HCT116 (cell line): ENCODE data around the gene C12orf43. TPM values are rescaled to one million over a fixed set of nuclear protein-coding genes. Genes with fewer than 3 reads are reported as not detected.

Experiments used
- ATAC-seq: fragments of 200-7000 bp; cut with Tn5 transposase; 2 replicates; pipeline ENCODE4 v1.9.1; 2020; ENCODE audit warnings: mild to moderate bottlenecking, moderate library complexity
- BruUV-seq: library from RNA; stranded (reverse); fragments of 400-500 nt; replicated peaks from 2 replicates; lab custom pipeline; 2021; lab: Mats Ljungman, UMichigan
- CTCF ChIA-PET: fragments of 300-600 bp; sonication (Branson Sonifier 250); formaldehyde crosslinking; loops from one replicate; lab custom pipeline; 2021; ENCODE audit warnings: antibody characterized with exemption; lab: Charles Lee
- POLR2A ChIA-PET: fragments of 300-600, 350-600 bp; sonication (Branson Sonifier 250); formaldehyde crosslinking; loops from one replicate; lab custom pipeline; 2021; ENCODE audit warnings: antibody characterized with exemption; lab: Charles Lee
- RAD21 ChIA-PET, 2 experiments: fragments of 300-600 bp; sonication (Branson Sonifier 250); formaldehyde crosslinking; loops; one replicate each; lab custom pipeline; 2023; ENCODE audit warnings: low total read pairs in 2 of 2; ENCODE audit not compliant: uncharacterized antibody in 2 of 2, unreplicated experiment in 2 of 2, low non-redundant PET in 1 of 2; lab: Charles Lee
- DNase-seq: peaks from one replicate; pipeline ENCODE4 v3.0.0-alpha.2; 2010; ENCODE audit warnings: low read depth, low spot score
- H2AFZ ChIP-seq: fragments of 200-600 bp; shearing (Covaris generic), sonication (generic); 2 replicates; pipeline ENCODE4 v1.6.1; 2017; ENCODE audit warnings: low read depth, mixed run types, mixed read lengths, antibody characterized with exemption, low read length; ENCODE audit not compliant: poor library complexity, severe bottlenecking
- H3K27ac ChIP-seq: 2 replicates; pipeline ENCODE4 v1.5.1; 2012; ENCODE audit warnings: low read depth, low read length
- H3K27me3 ChIP-seq: fragments of 200-600 bp; sonication (generic); 2 replicates; pipeline ENCODE4 v1.6.1; 2016; ENCODE audit warnings: mixed run types, low read length, mixed read lengths; ENCODE audit not compliant: insufficient read depth
- H3K36me3 ChIP-seq, 2 experiments: fragments of 200-500 bp in 1 of 2; fragments of 200-600 bp in 1 of 2; sonication (Bioruptor generic) in 1 of 2; sonication (generic) in 1 of 2; 2 replicates each; pipeline versions ENCODE4 v1.5.1 to v1.6.1; 2014 to 2016; ENCODE audit warnings: low read length in 2 of 2, inconsistent platforms in 1 of 2, mixed read lengths in 1 of 2, mixed run types in 1 of 2; ENCODE audit not compliant: insufficient read depth in 2 of 2, control insufficient read depth in 1 of 2
- H3K4me1 ChIP-seq, 2 experiments: fragments of 200-600 bp in 1 of 2; sonication (generic) in 1 of 2; 2 replicates each; pipeline versions ENCODE4 v1.5.1 to v1.6.1; 2012 to 2017; ENCODE audit warnings: low read length in 2 of 2, inconsistent platforms in 1 of 2, mild to moderate bottlenecking in 1 of 2, mixed read lengths in 1 of 2, mixed run types in 1 of 2, moderate library complexity in 1 of 2; ENCODE audit not compliant: insufficient read depth in 2 of 2, control insufficient read depth in 1 of 2
- H3K4me2 ChIP-seq: fragments of 200-600 bp; sonication (generic); 2 replicates; pipeline ENCODE4 v1.6.1; 2017; ENCODE audit warnings: mixed run types, low read length, mixed read lengths
- H3K4me3 ChIP-seq, 2 experiments: fragments of 200-600 bp in 1 of 2; sonication (generic) in 1 of 2; replicated peaks in 1 of 2; 2 replicates each; pipeline ENCODE4 v1.5.1; 2011 to 2016; ENCODE audit warnings: low read length in 2 of 2, control low read depth in 1 of 2, low read depth in 1 of 2, mild to moderate bottlenecking in 1 of 2, mixed read lengths in 1 of 2, mixed run types in 1 of 2
- H3K79me2 ChIP-seq: fragments of 200-600 bp; sonication (generic); 2 replicates; pipeline ENCODE4 v1.6.1; 2017; ENCODE audit warnings: mild to moderate bottlenecking, mixed run types, low read length, moderate library complexity, mixed read lengths; ENCODE audit not compliant: insufficient read depth
- H3K9ac ChIP-seq: fragments of 200-600 bp; sonication (generic); 2 replicates; pipeline ENCODE4 v1.6.1; 2016; ENCODE audit warnings: low read length, mixed read lengths
- H3K9me2 ChIP-seq: fragments of 200-600 bp; sonication (generic), shearing (Covaris generic); 2 replicates; pipeline ENCODE4 v1.6.1; 2017; ENCODE audit warnings: mixed run types, mild to moderate bottlenecking, moderate library complexity; ENCODE audit not compliant: insufficient read depth
- H3K9me3 ChIP-seq, 2 experiments: fragments of 200-500 bp in 1 of 2; fragments of 200-600 bp in 1 of 2; sonication (Bioruptor generic) in 1 of 2; sonication (generic) in 1 of 2; 2 replicates each; pipeline ENCODE4 v1.6.1; 2014 to 2017; ENCODE audit warnings: low read length in 2 of 2, mixed read lengths in 2 of 2, inconsistent platforms in 1 of 2, low read depth in 1 of 2, mild to moderate bottlenecking in 1 of 2, mixed run types in 1 of 2, moderate library complexity in 1 of 2; ENCODE audit not compliant: control insufficient read depth in 1 of 2, insufficient read depth in 1 of 2
- H4K20me1 ChIP-seq: fragments of 200-600 bp; sonication (generic), shearing (Covaris generic); 2 replicates; pipeline ENCODE4 v1.6.1; 2017; ENCODE audit warnings: mixed run types, mild to moderate bottlenecking, moderate library complexity; ENCODE audit not compliant: insufficient read depth
- CBX3 ChIP-seq: IDR thresholded peaks from 2 replicates; pipeline ENCODE4 v1.6.1; 2012; ENCODE audit warnings: low read depth
- CEBPB ChIP-seq: IDR thresholded peaks from 2 replicates; pipeline ENCODE4 v1.6.1; 2012; ENCODE audit warnings: low read depth
- CTCF ChIP-seq, 3 experiments: fragments of 200-600 bp in 1 of 3; sonication (generic) in 1 of 3; IDR thresholded peaks in 2 of 3; conservative IDR thresholded peaks in 1 of 3; 2 replicates each; pipeline ENCODE4 v1.5.1; 2012 to 2017; ENCODE audit warnings: low read depth in 2 of 3, low read length in 2 of 3, antibody characterized with exemption in 1 of 3, borderline replicate concordance in 1 of 3, control low read depth in 1 of 3, mild to moderate bottlenecking in 1 of 3, mixed read lengths in 1 of 3, mixed run types in 1 of 3, moderate library complexity in 1 of 3; ENCODE audit not compliant: insufficient read depth in 1 of 3
- EZH2 ChIP-seq: fragments of 200-600 bp; sonication (generic); IDR thresholded peaks from 2 replicates; pipeline ENCODE4 v1.6.1; 2017; ENCODE audit warnings: antibody characterized with exemption, mixed run types
- FOSL1 ChIP-seq: IDR thresholded peaks from 2 replicates; pipeline ENCODE4 v1.6.1; 2012; ENCODE audit warnings: low read depth
- JUND ChIP-seq: IDR thresholded peaks from 2 replicates; pipeline ENCODE4 v1.6.1; 2012
- POLR2A ChIP-seq: IDR thresholded peaks from 2 replicates; pipeline ENCODE4 v1.7.0; 2011; ENCODE audit warnings: borderline replicate concordance; ENCODE audit not compliant: insufficient read depth, insufficient read length; ENCODE audit errors: extremely low read depth
- POLR2AphosphoS5 ChIP-seq: IDR thresholded peaks from 2 replicates; pipeline ENCODE4 v1.6.1; 2011; ENCODE audit warnings: mild to moderate bottlenecking, low read depth, low read length, moderate library complexity
- REST ChIP-seq: IDR thresholded peaks from 2 replicates; pipeline ENCODE4 v1.6.1; 2012; ENCODE audit warnings: low read depth
- SIN3A ChIP-seq: IDR thresholded peaks from 2 replicates; pipeline ENCODE4 v1.6.1; 2012; ENCODE audit warnings: low read depth
- SP1 ChIP-seq: IDR thresholded peaks from 2 replicates; pipeline ENCODE4 v1.6.1; 2012; ENCODE audit warnings: low read depth
- intact Hi-C: fragments of 100-400 bp; cut with micrococcal nuclease; formaldehyde crosslinking; loops from 2 replicates; pipeline ENCODE4 v1.10.0; 2022
- total RNA-seq: library from RNA; stranded (reverse); gene quantifications from one replicate; pipeline ENCODE4 v1.2.1, GENCODE V29; 2021; ENCODE audit not compliant: unreplicated experiment

Gene C12orf43
- total RNA-seq, 1 experiment from 2014 or later: 16.2 TPM

DNA sequence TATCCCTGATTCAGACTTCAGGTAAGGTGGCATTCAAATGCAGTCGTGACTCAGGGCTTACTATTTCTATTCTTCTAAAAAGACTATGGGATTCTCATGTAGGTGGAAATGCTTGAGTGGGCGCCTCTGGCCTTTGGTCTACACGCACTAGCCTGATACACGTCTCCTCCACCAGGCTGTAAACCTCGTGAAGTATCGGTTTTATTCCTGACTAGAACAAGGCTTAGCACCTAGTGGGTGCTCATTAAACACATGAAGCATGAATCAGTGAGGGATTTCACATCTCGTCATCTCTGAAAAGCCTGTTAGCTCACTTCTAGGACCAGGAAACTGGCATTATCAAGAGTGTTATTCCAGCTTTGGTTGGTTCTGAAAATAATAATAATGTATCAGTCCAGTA is 55.6 kb downstream of the C12orf43 start (continued):
- TF ChIP-seq CTCF (IDR thresholded peaks at IDR 0.05 in 2 of 3, conservative IDR thresholded peaks at IDR 0.05 in 1 of 3; ENCODE audit: borderline replicate concordance in 1 of 3, insufficient read depth in 1 of 3, low read depth in 2 of 3, low read length in 2 of 3) (no peak), FOSL1 (no peak), CBX3 (no peak), POLR2A (no peak)

GRCh38 chr12:120959111-120959878 is 57.0 kb downstream of the C12orf43 start:
- Histone ChIP-seq H3K4me3 (peak overlapping the region in 1 of 2 experiments; percentile 33; a peak in 2 of 4 replicates), H3K9me2 (no peaks in the 10 kb centered on the region), H3K9me3 (no peaks in the 10 kb centered on the region), H2AFZ (peak overlapping the region; percentile 52), H3K36me3 (no peaks in the 10 kb centered on the region), H3K27ac (no peak overlapping the region), H3K4me1 (peaks cover 13 to 58% of the 10 kb centered on the region in 2 experiments), H3K9ac (peak overlapping the region; percentile 36; the same call in 1 of the 2 replicates), H3K4me2 (peak overlapping the region; percentile 75), H3K27me3 (no peaks in the 10 kb centered on the region), H3K79me2 (no peaks in the 10 kb centered on the region), H4K20me1 (no peaks in the 10 kb centered on the region)
- BruUV-seq: no TSS peak
- CTCF ChIA-PET: interaction anchor here (1.3 kb wide), 1 partner anchor 12 kb away, joined by 5 read pairs; no protein-coding TSS in a partner anchor
- POLR2A ChIA-PET: no interaction called here
- no peak for ATAC-seq
- intact Hi-C loops: no loop called here
- RAD21 ChIA-PET: interaction anchor here in 1 of 2 experiments (0.7 kb wide), 1 partner anchor 16 kb away, joined by 5 read pairs; no protein-coding TSS in a partner anchor
- TF ChIP-seq POLR2AphosphoS5 (no peak), CEBPB (no peak), CTCF (IDR thresholded peaks at IDR 0.05 in 2 of 3, conservative IDR thresholded peaks at IDR 0.05 in 1 of 3; ENCODE audit: borderline replicate concordance in 1 of 3, insufficient read depth in 1 of 3, low read depth in 2 of 3, low read length in 2 of 3) (no peak), SIN3A (no peak), SP1 (no peak), REST (no peak), EZH2 (no peak), JUND (no peak)
- TF ChIP-seq, all 23 proteins: peak for 0
- DNase-seq: no peak
